ENCODE results near the gene HIVEP2. TPM values are rescaled to one million over a fixed set of nuclear protein-coding genes. Genes with fewer than 3 reads are reported as not detected.

HIVEP2 gene
- polyA plus RNA-seq, 1 donor = 15.6 TPM

GRCh38 chr6:142918339-142919042 is 26.5 kb downstream of the HIVEP2 start:
- DNase-seq (ENCODE audit: low read depth) = no peak

DNA sequence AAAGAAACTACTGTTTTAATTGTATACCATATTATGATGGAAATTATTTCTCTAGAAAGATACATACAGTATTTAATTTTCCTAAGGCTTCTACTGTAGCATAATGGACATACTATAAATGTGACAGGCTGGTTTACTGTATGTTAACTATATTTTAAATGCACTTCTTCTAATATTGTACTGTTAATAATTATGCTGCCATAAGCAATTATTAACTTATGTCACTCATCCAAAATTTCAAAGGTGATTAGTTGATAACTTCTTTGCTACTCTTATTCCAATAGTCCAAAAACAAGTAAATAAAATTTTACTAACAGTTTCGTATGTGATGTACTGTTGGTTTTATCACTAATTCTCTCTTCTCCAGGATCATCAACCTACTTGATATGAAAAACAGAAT is 28.1 kb downstream of the HIVEP2 start:
- DNase-seq (ENCODE audit: low read depth) = no peak

DNA sequence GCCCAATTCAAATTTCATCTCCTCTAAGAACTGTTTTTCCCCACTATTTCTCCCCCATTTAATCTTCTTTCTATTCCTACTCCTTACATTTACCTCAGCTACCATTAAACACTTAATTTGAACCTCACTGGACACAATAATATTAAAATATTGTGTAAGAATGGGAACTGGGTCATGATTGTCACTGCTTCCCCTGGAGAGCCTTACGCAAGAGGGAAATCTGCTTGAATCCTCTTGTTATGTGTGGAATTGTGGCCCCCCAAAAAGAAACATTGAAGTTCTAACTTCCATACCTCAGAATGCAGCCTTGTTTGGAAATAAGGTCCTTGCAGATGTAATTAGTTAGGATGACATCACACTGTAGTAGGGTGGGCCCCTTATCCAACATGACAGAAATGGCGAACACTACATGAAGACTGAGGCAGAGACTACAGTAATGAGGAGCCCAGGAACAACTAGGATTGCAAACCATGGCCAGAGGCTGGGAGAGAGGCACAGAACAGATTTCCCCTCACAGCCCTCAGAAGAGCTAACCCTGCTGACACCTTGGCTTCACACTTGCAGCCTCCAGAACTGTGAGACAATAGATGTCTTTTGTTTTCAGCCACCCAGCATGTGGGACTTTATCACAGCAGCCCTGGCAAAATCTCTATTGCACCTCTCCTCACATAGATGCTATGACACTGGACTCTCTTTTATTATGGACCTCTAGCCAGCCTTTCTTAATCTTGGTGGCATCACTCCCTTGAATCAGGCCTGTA is 29.9 kb downstream of the HIVEP2 start:
- no peak for DNase-seq (ENCODE audit: low read depth)

DNA sequence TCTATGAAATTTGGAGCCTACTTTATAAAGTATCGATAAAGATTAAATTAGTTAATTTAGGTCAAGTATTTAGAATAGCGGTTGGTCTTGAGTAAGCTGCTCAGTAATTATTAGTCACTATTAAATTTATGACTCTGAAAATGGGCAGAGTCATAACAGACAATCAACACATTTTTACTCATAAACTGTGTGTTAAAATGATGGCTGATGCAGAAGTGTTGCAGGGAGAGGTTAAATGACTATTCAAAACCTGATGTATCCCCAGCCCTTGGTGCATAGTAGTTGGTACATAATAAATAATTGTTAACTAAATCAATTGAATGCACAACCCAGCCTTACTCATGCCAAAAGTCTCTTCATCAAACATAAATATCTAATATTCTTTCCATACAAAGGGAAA is 30.6 kb downstream of the HIVEP2 start:
- no peak for DNase-seq (ENCODE audit: low read depth)

- no peak for DNase-seq (ENCODE audit: low read depth)
Observed at GRCh38 chr6:142913511-142914047, 31.4 kb downstream of the HIVEP2 start.

DNA sequence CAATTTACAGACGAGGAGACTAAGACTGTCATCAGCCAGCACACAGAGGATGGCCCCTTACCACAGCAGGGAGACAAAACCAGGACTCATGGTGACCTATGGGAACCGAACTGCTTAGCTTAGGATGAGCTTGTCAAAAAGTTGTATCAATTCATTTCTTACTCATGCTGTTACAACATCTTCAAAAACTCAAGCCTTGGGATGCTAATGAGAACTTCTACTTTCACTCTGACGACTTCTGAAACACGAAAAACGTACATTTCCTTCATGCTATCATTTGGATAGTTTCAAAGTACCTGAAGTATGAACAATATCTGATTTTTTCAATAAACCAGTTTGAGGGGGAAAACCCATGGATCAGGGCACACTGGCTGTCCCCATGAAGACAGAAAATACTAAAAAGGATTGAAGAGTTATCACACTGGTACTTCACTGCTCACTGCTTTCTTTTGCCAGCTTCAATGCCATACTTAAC is 31.9 kb downstream of the HIVEP2 start:
- DNase-seq (ENCODE audit: low read depth) = no peak

GRCh38 chr6:142912125-142912524 is 32.9 kb downstream of the HIVEP2 start:
- no peak for DNase-seq (ENCODE audit: low read depth)

GRCh38 chr6:142911430-142911829 is 33.5 kb downstream of the HIVEP2 start:
- no peak for DNase-seq (ENCODE audit: low read depth)

- no peak for DNase-seq (ENCODE audit: low read depth)
Observed at GRCh38 chr6:142909686-142910085, 35.3 kb downstream of the HIVEP2 start.

GRCh38 chr6:142908235-142908634 is 36.7 kb downstream of the HIVEP2 start:
- DNase-seq (ENCODE audit: low read depth) = no peak

- no peak for DNase-seq (ENCODE audit: low read depth)
Observed at GRCh38 chr6:142907544-142907943, 37.4 kb downstream of the HIVEP2 start.

- no peak for DNase-seq (ENCODE audit: low read depth)
Observed at GRCh38 chr6:142906945-142907470, 38.0 kb downstream of the HIVEP2 start.

DNA sequence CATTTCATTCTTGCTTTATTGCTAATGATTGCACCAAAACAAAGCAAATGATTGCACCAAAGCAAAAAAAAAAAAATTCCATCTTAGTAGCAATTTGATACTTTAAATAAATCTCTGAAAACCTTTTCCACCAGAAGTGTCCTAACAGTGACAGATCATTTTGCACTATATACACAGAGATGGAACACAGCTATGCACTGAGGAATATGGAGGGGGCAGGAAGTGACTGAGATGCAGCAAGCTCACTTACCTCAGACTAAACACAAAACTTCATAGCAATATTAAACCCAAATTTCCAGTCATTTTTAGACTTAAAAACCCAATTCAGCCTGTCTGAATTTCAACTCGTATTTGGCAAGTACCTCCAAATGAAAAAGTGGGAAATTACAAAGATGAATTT is 41.2 kb downstream of the HIVEP2 start:
- no peak for DNase-seq (ENCODE audit: low read depth)

DNA sequence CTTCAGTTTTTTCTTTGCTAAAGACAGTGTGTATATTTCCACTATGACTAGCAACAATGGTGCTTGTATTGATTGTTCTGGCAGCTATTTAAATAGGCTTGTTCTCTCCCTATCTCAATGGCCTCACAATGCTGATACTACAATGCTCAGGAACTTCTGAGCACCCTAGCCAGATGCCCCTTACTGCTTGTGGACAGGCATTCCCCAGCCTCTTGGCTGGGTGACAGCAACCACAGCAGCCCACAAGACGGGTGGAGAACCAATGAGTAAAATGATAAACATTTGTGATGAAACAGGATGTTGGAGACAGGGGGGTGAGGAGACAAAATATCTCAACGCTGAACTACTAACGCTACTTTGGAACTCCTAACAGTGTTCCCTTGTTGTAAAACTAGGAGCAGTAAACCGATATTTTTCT is 42.3 kb downstream of the HIVEP2 start:
- no peak for DNase-seq (ENCODE audit: low read depth)

GRCh38 chr6:142901611-142902010 is 43.4 kb downstream of the HIVEP2 start:
- DNase-seq (ENCODE audit: low read depth) = no peak

GRCh38 chr6:142900227-142900971 is 44.6 kb downstream of the HIVEP2 start:
- no peak for DNase-seq (ENCODE audit: low read depth)

- DNase-seq (ENCODE audit: low read depth) = no peak
Observed at GRCh38 chr6:142898927-142899895, 45.8 kb downstream of the HIVEP2 start.

DNA sequence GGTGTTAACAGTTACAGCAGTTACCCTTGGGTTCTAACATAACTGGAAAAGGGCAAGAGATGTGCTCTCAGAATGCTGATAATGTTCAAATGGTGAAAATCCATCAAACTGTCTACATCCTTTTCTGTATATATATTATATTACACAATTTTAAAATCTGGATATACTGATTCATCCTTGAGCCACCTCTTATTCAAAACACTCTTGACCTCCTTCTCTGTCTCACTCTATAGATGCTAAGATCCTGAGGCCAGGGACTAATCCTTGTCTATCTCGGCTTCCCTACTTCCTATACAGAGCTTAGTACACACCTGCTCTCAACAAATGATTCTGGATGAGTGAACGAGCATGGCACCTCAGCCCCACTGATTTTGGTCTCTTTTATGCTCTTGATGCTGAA is 47.3 kb downstream of the HIVEP2 start:
- DNase-seq (ENCODE audit: low read depth) = no peak

- DNase-seq (ENCODE audit: low read depth) = no peak
Observed at GRCh38 chr6:142896732-142897131, 48.2 kb downstream of the HIVEP2 start.

DNA sequence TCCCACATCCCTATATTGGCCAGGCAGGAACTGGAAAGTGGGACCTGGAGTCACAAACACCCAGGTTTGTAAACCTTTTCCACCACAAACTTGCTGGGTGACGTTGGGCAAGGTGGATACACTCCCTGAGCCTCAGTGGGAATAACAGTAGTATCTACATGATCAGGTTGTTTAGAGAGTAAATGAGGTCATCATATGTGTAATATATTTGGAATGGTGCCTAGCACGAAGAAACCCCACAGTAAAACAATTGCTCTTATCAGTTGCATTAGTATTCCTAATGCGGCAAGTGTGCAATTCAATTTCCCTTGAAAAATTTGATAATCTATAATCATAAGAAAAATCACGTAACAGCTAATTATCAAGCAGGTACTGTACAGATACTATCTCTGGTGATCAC is 51.9 kb downstream of the HIVEP2 start:
- DNase-seq (ENCODE audit: low read depth) = no peak

Measured in forelimb muscle (tissue), 1 donor.